Activated CD4-positive, alpha-beta T cell treated with anti-CD3 and anti-CD28 coated beads, Interleukin-2, amount 50 U/mL, for 24 hours (primary cell): ENCODE data around the gene PRPF40B.

ENCODE experiments used
- DNase-seq, 2 donors: peaks; one replicate each; pipeline ENCODE4 v3.0.0-alpha.2; 2020; ENCODE audit warnings: low read depth in 1 of 2, low spot score in 1 of 2

The PRPF40B gene

GRCh38 chr12:49655595-49656236, 32.4 kb downstream of the PRPF40B start:
- DNase-seq, result no peak

- no peak for DNase-seq
Observed at GRCh38 chr12:49658276-49658675, 34.9 kb downstream of the PRPF40B start.

GRCh38 chr12:49659753-49660152, 36.4 kb downstream of the PRPF40B start:
- no peak for DNase-seq

GRCh38 chr12:49661191-49661590, 37.8 kb downstream of the PRPF40B start:
- peak in 1 of 2 donors; percentile 49 for DNase-seq

GRCh38 chr12:49661746-49662145, 38.4 kb downstream of the PRPF40B start:
- no peak for DNase-seq

- peak; percentile 11 to 68 for DNase-seq
Observed at GRCh38 chr12:49662998-49663843, 39.9 kb downstream of the PRPF40B start.

GRCh38 chr12:49664167-49664566, 40.8 kb downstream of the PRPF40B start:
- no peak for DNase-seq

- no peak for DNase-seq
Observed at GRCh38 chr12:49664591-49665239, 41.4 kb downstream of the PRPF40B start.

GRCh38 chr12:49665384-49665783, 42.0 kb downstream of the PRPF40B start:
- DNase-seq, result no peak

GRCh38 chr12:49666176-49666575, 42.8 kb downstream of the PRPF40B start:
- DNase-seq, result no peak

GRCh38 chr12:49667325-49668090, 44.1 kb downstream of the PRPF40B start:
- DNase-seq, result peak in 1 of 2 donors; percentile 30

- no peak for DNase-seq
Observed at GRCh38 chr12:49669796-49670195, 46.4 kb downstream of the PRPF40B start.

GRCh38 chr12:49671031-49671765, 47.8 kb downstream of the PRPF40B start:
- DNase-seq, result peak in 1 of 2 donors; percentile 36

GRCh38 chr12:49672301-49673217, 49.2 kb downstream of the PRPF40B start:
- no peak for DNase-seq

GRCh38 chr12:49673446-49674317, 50.3 kb downstream of the PRPF40B start:
- DNase-seq, result no peak

GRCh38 chr12:49674318-49674981, 51.1 kb downstream of the PRPF40B start:
- DNase-seq, result no peak

GRCh38 chr12:49675137-49675536, 51.8 kb downstream of the PRPF40B start:
- no peak for DNase-seq

- no peak for DNase-seq
Observed at GRCh38 chr12:49678711-49679110, 55.4 kb downstream of the PRPF40B start.
